NCI-H345 (cell line): Measurements from ENCODE around the gene FAM200B.

Source experiments
- DNase-seq: peaks from one replicate; lab custom pipeline; 2025; lab: John Stamatoyannopoulos, UW

The FAM200B gene

DNA sequence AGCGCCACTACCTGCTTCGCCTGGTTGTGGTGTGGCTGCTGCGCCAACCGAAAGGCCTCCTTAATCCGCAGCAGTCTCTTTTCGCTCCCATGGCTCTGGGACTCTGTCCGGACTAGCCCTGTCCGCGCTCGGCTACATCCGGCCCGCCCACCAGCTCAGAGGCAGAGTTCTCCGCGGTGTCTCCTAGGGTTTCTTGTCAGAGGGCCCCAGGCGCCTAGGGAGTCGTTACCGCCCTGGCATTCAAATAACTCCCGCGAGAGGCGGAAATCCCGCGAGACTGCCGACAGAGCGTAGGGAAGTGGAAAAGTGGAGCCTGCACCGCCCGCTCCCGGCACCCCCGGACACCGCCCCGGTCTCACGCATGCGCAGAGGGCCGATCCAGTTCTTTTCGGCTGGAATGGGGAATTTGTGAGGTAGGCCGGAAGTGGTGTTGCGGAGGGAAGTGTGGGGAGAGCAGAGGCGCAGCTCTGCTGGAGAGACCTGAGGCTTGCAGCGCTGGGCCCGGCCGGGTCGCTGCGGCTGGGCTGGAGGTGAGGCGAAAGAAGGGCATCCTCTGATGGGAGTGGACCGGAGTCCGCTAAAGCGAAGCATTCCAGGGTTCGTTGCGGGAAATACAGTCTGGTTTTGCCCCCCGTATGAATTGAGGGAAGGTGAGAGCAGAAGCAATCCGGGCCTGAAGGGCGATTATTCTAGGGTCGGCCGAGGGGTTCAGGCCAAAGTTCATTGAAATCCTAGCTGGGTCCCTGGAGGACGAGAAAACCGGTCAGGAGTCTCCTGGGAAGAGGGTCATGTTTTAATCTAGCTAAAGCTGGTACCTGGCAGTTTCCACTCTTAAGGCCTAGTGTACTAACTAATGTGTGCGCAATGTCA lies at the start of gene FAM200B:
Gene FAM200B (plus strand): TSS at position 456 of the 870 bp plus-strand sequence. CDS start 5,151 bp downstream, outside the sequence.
- peak; percentile 97 for DNase-seq

DNA sequence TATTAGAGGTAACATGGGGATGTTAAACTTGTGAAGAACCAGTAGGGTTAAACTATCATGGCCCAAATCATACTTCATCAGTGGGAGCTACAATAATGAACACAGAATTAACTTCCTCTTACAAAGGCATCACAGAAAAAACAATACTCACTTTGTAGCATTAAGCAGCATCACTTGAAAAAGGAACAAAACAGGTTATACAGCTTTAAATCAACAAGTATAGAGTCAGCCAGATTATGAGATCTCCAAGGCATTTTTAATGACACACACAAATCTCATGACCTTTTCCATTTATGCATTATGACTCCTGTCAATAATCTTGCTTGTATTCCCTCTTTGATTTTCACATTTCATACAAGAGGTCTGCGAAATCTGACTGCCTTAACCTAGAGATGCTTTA lies 44.8 kb upstream of the FAM200B start:
- no peak for DNase-seq

DNA sequence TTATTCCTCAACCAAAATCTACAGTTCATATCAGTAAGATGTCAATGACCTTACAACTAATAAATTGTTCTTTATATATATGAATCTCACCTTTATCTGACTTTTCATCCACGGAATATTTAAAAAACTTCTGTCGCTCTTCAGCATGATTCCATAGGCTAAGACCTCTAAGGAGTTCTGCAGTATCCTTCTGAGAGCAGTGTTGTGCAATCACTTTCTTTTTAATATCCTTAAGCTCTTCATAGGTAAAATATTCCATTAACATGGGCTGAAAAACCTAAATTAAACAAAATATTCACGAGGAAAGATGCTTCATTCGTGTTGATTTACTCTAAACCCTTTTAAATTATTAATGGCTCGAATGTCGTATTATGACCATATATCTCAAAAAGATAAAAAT lies 43.2 kb upstream of the FAM200B start:
- DNase-seq = no peak

DNA sequence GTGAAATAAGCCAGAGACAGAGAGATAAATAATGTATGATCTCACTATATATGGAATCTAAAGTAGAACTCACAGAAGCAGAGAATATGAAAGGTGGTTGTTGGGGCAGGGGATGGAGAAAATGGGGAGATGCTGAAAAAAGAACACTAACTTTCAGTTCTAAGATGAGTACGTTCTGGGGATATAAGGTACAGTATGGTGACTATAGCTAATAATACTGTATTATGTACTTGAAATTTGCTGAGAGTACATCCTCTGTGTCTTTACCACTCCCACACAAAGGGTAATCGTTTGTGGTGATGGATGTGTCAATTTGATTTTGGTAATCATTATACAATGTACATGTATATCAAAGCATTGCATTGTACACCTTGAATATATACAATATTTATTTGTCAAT lies 33.0 kb upstream of the FAM200B start:
- DNase-seq = no peak

DNA sequence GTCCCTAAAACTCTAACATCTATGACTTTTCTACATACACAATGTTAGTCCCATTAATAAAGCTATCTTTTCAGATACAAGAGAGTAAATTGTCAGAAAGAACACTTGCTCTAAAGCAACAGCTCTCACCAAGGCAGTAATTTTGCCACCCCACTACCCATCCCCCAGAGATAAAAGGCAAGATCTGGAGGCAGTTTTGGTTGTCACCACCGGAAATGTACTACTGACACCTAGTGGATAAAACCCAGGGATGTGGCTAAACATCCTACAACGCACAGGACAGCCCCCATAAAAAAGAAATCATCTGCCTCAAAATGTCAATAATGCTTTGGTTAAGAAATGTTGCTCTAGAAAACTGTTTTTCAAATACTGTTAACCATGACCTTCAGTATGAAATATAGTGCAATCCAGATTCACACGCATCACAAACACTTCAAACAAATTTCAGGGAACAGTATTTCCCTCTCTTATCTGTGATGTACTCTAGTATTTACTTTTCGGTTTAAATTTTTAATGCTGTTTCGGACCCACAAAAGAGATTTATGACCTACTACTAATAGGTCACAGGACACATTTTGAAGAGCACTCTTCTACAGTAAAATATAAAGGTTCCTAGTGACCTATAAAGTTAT lies 31.6 kb upstream of the FAM200B start:
- peak; percentile 47 for DNase-seq

DNA sequence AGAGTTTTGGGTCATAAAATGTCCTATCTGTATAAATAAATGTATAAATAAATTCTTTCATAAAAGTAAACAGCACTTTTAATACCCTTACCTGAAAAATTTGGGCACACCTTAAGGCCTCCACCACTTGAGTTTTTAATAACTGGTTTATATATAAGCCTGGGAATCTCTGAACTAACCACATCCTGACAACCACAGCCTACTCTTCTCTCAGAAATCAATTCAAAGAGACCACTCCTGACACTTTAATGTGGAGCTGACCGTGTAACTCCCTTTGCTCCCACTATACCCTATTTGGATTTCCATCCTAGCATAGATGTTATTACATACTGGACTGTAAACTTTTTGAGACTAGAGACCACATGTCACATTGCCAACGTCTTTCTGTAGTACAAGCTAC lies 30.0 kb upstream of the FAM200B start:
- DNase-seq = no peak

DNA sequence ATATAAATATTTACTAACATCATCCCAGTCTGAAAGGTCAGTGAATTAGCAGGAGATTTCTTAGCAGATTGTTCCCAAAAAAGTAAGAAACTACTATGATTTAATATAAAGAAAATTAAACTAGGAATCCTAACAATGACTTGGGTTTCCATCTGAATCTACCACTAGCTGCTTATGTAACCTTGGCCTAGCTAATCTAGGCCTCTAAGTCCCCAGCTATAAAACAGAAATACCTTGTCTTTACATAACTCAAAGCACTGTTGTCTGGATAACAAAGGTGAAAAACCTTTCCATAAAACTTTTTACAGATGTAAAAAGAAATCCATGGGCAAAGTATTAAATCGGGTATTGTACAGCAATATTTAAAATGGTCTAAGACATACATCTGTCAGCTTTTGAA lies 29.4 kb upstream of the FAM200B start:
- no peak for DNase-seq

DNA sequence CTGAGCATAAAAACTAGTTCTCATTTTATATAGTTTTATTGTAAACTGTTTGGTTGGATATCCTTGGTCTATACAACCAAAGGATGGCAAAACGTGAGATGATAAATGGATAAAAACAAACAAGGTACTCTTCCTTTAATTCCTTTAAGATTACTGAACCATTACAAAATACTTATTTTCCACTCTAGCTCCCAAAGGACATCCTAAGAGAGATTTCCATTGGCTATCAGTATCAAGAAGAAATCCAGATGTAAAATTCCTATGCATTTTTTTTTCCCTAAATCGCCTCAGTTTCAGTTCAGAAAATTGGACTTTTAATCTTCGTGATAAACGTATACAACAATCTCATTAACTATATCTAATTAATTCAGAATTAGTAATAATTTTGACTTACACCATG lies 28.8 kb upstream of the FAM200B start:
- DNase-seq = no peak

DNA sequence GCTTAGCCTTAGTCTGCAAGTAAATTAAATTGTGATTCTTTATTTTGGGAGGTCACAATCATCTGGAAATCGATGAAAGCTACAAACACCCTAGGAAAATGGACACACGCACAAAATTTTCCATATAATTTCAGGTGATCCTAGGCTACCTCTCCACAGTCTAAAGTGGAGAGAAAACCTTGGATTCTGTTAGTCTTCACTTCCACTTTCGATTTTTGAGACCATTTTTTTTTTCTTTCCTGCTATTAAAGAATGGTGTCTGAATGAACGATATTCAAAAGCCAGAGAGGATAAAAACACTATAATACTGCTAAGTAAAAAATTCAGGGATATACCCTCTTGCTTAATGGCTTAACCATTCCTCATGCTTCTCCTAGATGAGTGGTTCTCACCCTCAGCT lies 28.2 kb upstream of the FAM200B start:
- DNase-seq = no peak

DNA sequence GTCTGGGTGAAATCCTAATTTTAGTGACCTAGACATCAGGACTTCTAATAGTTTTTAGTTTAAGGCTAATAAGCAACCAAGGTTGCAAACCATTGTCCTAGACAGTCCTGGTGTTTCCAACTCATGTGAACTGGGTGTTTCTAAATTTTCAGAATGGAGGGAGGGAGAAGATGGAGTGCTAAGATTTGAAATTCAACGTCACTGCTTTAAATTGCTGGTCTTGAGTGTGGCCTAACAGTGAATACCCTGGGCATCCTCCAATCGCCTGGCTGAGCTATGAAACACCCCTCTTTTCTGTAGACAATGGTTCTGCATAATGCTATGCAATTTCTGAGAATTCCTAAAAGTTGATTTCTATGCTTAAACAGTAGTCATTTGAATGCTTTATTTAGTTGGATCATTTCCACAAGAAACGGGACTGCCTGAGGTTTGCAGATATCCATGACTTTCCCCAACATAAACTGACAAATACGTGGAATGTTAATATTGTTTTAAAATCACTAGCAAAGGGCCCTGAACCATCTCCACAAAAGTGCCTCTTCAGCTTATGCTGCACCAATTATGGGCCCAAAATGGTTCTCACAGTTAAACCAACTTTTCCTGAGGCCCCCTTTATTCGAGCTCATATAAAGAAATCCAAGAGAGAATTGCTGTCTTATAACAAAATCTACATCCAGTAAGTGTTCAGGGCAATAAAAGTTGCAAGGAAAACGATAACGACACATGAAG lies 27.6 kb upstream of the FAM200B start:
- peak; percentile 6 for DNase-seq

DNA sequence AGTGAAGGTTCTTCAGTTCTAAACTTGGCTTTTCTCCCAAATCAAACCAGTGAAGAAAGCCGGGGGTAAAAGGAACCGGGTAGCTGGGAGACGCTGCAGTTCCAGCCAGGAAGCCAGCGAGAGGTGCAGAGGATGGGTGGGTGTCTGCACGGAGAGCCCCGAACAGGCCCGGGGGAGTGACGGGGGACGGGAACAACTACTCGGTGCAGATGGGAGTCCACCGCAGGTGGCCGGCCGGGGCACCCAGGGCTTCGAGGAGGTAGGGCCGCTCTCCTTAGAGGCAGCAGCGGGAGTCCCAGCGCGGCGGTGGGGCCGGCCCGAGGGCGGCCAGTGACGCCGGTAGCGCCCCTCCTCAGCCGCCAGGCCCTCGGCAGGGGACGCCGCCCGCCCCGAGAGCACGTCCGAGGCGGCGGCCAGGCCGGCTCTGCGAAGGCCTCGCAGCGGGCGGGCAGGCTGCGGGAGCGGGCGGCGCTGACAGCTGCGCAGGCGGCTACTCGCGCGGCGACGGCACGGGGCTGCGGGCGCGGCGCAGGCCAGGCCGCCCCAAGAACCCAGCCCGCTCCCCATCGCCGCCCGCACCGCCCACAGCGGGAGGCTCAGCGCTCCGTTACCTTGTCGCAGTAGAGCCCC lies 26.9 kb upstream of the FAM200B start:
- peak; percentile 51 for DNase-seq

DNA sequence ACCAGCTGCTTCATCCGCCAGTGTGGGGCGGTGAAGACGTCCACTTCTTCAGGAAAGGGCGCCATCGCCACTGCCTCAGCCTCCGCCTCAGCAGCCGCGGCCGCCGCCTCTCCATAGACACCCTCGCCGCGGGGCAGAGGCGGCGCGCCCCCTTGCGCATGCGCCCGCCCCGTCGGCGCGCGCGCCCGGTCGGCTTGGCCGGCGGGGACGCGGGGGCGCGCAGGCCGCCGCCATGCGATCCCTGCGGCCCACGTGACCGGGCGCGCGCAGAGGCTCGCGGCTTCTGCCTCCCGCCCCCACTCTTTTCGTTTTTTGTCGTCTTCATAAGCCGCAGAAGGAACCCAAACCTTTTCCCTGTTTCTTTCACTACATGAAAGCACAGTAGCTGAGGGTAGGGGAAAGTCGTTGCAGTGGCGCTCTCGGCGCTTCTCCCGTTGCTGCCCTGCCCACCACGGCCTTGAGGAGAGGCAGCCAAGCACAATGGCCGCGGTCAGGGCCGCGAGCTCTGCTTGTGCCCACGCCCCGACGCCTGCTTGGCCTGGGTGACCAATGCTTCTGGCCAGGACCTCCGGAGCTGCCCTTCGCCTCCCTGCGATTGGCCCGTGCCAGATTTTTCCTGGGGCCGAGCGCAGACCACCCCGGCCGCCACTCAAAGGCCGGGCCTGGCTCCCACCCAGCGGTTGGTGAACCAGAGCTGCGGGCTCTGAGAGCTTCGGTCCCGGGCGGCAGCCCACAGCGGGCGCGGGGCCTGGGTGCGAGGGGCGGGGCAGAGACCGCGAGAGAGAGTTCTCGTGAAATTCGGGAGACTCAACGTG lies 26.2 kb upstream of the FAM200B start, which contains the start of gene FBXL5:
Gene FBXL5 (minus strand): TSS at position 135 of the 815 bp plus-strand sequence. CDS start 70 bp downstream, at position 65.
- DNase-seq = peak; percentile 81

DNA sequence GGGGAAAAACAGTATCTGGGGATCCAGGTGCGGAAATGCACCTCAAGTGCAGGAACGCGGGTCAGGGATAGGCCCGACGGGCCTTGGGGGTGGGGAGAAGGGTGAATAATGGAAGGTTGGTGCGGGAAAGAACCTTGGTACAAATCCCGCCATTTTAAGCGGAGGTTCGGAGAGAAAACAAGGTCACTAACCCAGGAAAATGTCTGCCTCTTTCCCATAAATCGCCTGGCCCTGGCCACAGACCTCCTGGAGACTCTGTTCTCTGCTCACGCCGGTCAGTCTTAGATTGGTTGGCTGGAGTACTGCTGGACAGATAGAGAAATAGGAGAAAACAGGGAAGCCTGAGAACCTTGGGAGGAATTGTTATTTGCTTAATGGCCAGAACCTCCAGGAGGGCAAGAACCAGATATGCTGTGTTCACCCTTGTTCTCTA lies 25.6 kb upstream of the FAM200B start:
- peak; percentile 49 for DNase-seq

DNA sequence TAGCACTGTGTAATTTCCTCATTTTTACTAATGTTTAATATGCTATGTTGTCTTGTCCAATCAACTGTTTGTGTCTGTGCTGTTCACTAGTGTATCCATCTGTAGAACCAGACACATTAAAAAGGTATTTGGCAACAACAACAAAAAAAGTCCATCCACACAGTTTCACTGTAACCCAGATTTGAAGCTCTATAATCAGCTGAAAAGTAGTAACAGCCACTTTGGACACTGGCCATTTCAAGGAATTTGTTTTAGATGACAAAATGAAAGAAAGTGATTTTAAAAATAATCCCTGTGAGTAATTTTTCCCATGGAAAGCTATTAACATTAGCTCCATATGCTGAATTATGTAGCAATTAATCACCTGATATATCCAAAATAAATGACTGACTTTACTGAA lies 24.3 kb upstream of the FAM200B start:
- no peak for DNase-seq

DNA sequence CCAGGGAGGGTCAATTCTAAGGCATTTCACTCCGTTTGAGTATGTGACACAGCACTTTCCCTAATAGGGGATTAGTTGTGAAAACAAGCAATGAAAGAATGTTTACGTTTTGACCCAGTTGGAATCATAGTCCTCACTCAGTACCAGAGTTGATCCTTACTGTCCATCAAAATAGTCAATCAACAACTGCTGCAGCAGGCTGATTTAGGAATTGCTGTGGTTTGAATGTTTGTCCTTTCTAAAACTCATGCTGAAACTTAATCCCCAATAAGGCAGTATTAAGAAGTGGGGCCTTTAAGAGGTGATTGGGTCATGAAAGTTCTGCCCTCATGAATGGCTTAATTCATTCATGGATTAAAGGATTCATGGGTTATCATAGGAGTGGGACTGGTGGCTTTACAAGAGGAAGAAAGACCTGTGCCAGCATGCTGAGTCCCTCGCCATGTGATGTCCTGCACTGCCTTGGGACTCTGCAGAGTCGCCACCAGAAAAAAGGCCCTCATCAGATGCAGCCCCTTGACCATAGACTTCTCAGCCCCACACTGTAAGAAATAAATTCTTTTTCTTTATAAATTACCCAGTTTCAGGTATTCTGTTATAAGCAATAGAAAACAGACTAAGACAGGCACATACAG lies 23.4 kb upstream of the FAM200B start:
- no peak for DNase-seq

DNA sequence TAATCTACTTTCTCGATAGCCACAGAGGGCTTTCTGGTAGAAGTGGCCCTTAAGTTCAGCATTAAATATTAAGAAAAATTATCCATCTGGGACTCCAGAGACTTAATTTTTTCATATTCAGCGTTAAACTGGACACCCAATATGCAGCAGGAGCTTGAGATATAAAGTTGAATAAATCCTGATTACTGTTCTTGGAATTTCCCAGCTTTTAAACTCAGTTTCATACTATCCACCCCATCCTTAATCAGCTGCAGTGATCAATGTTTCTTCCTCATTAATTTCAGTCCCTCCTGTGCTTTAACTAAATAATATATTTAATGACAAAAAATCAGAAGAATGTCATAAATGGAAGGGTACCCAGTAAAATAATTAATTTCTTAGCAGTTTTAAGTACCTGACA lies 22.8 kb upstream of the FAM200B start:
- DNase-seq = no peak

DNA sequence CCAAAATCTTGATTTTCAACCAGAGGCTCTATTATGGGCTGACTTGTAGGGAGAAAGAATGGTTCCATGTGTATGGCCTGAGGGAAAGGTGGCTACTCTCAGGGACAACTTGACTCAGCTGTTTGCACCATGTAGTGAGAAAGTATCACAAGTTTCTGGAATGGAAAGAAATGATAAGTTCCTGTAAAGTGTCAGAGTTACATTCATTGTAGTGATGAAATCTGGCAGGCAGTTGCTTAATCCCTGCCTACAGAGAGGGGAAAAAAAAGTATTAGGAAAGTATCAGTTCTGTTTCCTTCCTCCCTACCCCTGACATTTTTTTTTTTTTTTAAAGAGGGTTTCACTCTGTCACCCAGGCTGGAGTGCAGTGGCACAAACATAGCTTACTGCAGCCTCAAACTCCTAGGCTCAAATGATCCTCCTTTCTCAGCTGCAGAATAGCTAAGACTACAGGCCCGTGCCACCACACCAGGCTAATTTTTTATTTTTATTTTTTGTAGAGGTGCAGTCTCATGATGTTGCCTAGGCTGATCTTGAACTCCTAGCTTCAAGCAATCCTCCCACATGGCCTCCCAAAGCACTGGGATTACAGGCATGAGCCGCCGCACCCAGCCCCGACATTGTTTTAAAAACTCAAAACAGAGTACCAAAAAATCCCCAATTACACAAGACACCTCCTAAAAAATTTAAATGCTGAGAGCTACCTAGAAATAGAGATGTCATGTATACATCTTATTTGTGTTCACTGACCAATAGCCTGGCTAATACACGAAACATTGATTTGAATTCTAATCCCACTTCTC lies 21.7 kb upstream of the FAM200B start:
- no peak for DNase-seq

DNA sequence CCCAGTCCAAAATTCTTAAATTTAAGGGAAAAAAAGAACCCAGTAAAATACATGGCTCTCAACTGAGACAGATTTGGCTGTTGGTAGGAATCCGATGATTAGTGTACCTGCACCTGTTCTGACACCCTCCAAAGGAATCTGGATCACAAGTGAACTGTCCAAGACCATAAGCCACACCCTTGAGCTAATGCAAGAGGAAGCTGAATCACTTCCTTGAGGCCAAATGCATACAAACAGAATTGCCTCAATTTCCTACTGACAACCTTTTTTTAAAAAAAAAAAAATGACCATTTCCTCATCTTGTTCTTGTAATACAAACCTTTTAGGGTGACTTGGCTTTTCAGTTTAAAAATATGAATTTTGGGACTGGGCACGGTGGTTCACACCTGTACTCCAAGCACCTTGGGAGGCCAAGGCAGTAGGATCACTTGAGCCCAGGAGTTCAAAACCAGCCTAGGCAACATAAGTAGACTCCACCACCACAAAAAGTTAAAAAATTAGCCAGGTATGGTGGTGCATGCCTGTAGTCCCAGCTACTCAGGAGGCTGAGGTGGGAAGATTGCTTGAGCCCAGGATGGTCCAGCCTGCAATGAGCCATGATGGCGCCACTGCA lies 15.8 kb upstream of the FAM200B start:
- no peak for DNase-seq

DNA sequence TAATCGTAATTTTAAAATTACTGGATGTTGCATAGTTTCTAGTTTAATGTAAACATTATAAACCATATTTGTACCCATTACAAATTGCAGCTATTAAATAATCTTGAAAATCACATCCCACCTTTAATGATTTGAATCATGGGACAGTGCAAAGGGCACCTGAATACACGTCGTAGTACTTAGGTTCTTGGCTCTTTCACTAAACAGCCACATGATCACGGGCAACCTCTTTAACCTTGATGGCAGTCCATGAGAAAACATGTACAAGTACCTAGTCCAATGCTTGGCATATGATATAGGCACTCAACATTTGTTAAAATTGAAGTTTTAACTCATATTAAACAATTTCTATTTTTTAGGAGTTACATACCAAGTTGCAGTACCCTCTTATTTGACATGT lies 14.6 kb upstream of the FAM200B start:
- no peak for DNase-seq
